WTC11 (cell line): ENCODE results near the gene PHC3. TPM values are rescaled to one million over a fixed set of nuclear protein-coding genes. Genes with fewer than 3 reads are reported as not detected.

ENCODE experiments used
- ATAC-seq: fragments of 200-7000 bp; cut with Tn5 transposase; 2 replicates; pipeline ENCODE4 v1.10.0; 2021; ENCODE audit warnings: mild to moderate bottlenecking, moderate library complexity
- CTCF ChIA-PET: fragments of 300-600 bp; sonication (Branson Sonifier 250); formaldehyde crosslinking; loops from one replicate; lab custom pipeline; 2021; ENCODE audit warnings: antibody characterized with exemption; lab: Charles Lee
- POLR2A ChIA-PET: fragments of 350-600 bp; sonication (Branson Sonifier 250); formaldehyde crosslinking; loops from one replicate; lab custom pipeline; 2021; ENCODE audit warnings: antibody characterized with exemption; lab: Charles Lee
- DNase-seq: peaks from one replicate; pipeline ENCODE4 v3.0.0; 2021; ENCODE audit warnings: low spot score
- H3K27ac Mint-ChIP-seq: 2 replicates; pipeline ENCODE4 v1.8.0; 2021; ENCODE audit warnings: mixed read lengths
- H3K27me3 Mint-ChIP-seq: 2 replicates; pipeline ENCODE4 v1.8.0; 2021; ENCODE audit warnings: low read depth, mild to moderate bottlenecking, moderate library complexity, mixed read lengths
- H3K36me3 Mint-ChIP-seq: 2 replicates; pipeline ENCODE4 v1.8.0; 2021; ENCODE audit warnings: mixed read lengths
- H3K4me1 Mint-ChIP-seq: 2 replicates; pipeline ENCODE4 v1.8.0; 2022; ENCODE audit warnings: mixed read lengths
- H3K4me3 Mint-ChIP-seq: 2 replicates; pipeline ENCODE4 v1.8.0; 2021; ENCODE audit warnings: mild to moderate bottlenecking, moderate library complexity, mixed read lengths
- H3K9me3 Mint-ChIP-seq: 2 replicates; pipeline ENCODE4 v1.8.0; 2021; ENCODE audit warnings: mixed read lengths
- AR ChIP-seq: fragments of 250-450 bp; sonication (Bioruptor Pico); IDR thresholded peaks from 2 replicates; pipeline ENCODE4 v1.9.0; 2021; ENCODE audit warnings: mild to moderate bottlenecking
- ATF6 ChIP-seq: sonication (generic); formaldehyde crosslinking; IDR thresholded peaks from 2 replicates; pipeline ENCODE4 v1.8.1; 2023; ENCODE audit warnings: mild to moderate bottlenecking, missing genetic modification reagents
- CBFB ChIP-seq: sonication (generic); formaldehyde crosslinking; IDR thresholded peaks from 2 replicates; pipeline ENCODE4 v1.8.1; 2022; ENCODE audit warnings: mild to moderate bottlenecking, low read depth, missing genetic modification reagents
- GRHL2 ChIP-seq: fragments of 250-450 bp; sonication (Bioruptor Pico); IDR thresholded peaks from 2 replicates; pipeline ENCODE4 v1.8.0; 2022; ENCODE audit warnings: mild to moderate bottlenecking, moderate library complexity; ENCODE audit not compliant: insufficient replicate concordance, severe bottlenecking
- IRF2 ChIP-seq: sonication (generic); formaldehyde crosslinking; IDR thresholded peaks from 2 replicates; pipeline ENCODE4 v1.8.0; 2022; ENCODE audit warnings: low read depth, missing genetic modification reagents, borderline replicate concordance
- KAT7 ChIP-seq: sonication (generic); formaldehyde crosslinking; IDR thresholded peaks from 2 replicates; pipeline ENCODE4 v1.8.1; 2023; ENCODE audit warnings: missing genetic modification reagents, mild to moderate bottlenecking, borderline replicate concordance
- NFE2L1 ChIP-seq: sonication (generic); formaldehyde crosslinking; IDR thresholded peaks from 2 replicates; pipeline ENCODE4 v1.8.1; 2023; ENCODE audit warnings: missing genetic modification reagents
- NFYB ChIP-seq: sonication (generic); formaldehyde crosslinking; conservative IDR thresholded peaks from 2 replicates; pipeline ENCODE4 v1.8.0; 2022; ENCODE audit warnings: low read depth, missing genetic modification reagents
- OVOL2 ChIP-seq: fragments of 250-450 bp; sonication (Bioruptor Pico); IDR thresholded peaks from 2 replicates; pipeline ENCODE4 v1.9.0; 2021; ENCODE audit warnings: mild to moderate bottlenecking, borderline replicate concordance
- RORB ChIP-seq: fragments of 250-450 bp; sonication (Bioruptor Pico); IDR thresholded peaks from 2 replicates; pipeline ENCODE4 v1.9.0; 2021; ENCODE audit warnings: mild to moderate bottlenecking
- ZNF138 ChIP-seq: sonication (generic); formaldehyde crosslinking; conservative IDR thresholded peaks from 2 replicates; pipeline ENCODE4 v1.8.1; 2022; ENCODE audit warnings: mild to moderate bottlenecking, moderate library complexity, missing genetic modification reagents
- ZNF423 ChIP-seq: fragments of 250-450 bp; sonication (Bioruptor Pico); IDR thresholded peaks from 2 replicates; pipeline ENCODE4 v2.1.2; 2022; ENCODE audit warnings: mild to moderate bottlenecking, moderate library complexity
- total RNA-seq: library from RNA; stranded (reverse); gene quantifications from 3 replicates; pipeline ENCODE4 v1.2.3, GENCODE V29; 2021
- TF ChIP-seq, protein P1 (sequence below): sonication (generic); formaldehyde crosslinking; conservative IDR thresholded peaks from 2 replicates; pipeline ENCODE4 v1.8.1; 2022; ENCODE audit warnings: mild to moderate bottlenecking, missing genetic modification reagents
- TF ChIP-seq, protein P2 (sequence below): fragments of 250-450 bp; sonication (Bioruptor Pico); IDR thresholded peaks from 2 replicates; pipeline ENCODE4 v2.1.2; 2022; ENCODE audit warnings: mild to moderate bottlenecking, moderate library complexity
- TF ChIP-seq, protein P3 (sequence below): sonication (generic); formaldehyde crosslinking; IDR thresholded peaks from 2 replicates; pipeline ENCODE4 v1.8.1; 2023; ENCODE audit warnings: mild to moderate bottlenecking, moderate library complexity, missing genetic modification reagents
- TF ChIP-seq, protein P4 (sequence below): sonication (generic); formaldehyde crosslinking; IDR thresholded peaks from 2 replicates; pipeline ENCODE4 v1.8.1; 2022; ENCODE audit warnings: low read depth, missing genetic modification reagents, borderline replicate concordance

PHC3 gene
- total RNA-seq, 1 experiment from 2014 or later: 27.8 TPM

- TF ChIP-seq KAT7 (CRISPR knock-in tag): no peak
- TF ChIP-seq, protein P1, sequence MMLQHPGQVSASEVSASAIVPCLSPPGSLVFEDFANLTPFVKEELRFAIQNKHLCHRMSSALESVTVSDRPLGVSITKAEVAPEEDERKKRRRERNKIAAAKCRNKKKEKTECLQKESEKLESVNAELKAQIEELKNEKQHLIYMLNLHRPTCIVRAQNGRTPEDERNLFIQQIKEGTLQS (CRISPR knock-in tag): no peak
- TF ChIP-seq, all 79 proteins: peak for 0
These were observed 102.8 kb downstream of the PHC3 start (continued) for GRCh38 chr3:170078620-170079281.

- Mint-ChIP-seq H3K4me1 (peaks cover 8% of the 10 kb centered on the region), H3K4me3 (no peak overlapping the region), H3K9me3 (peaks cover 9% of the 10 kb centered on the region), H3K27me3 (no peaks in the 10 kb centered on the region; the same call in 1 of the 2 replicates), H3K36me3 (peaks cover 15% of the 10 kb centered on the region), H3K27ac (no peak overlapping the region)
- DNase-seq: no peak
- CTCF ChIA-PET: interaction anchor here (0.6 to 4.3 kb wide), 6 partner anchors 14 to 232 kb away, joined by 3 to 38 read pairs (median 6); no protein-coding TSS in a partner anchor
- ATAC-seq: no peak
- TF ChIP-seq NFE2L1 (no peak), ATF6 (no peak), OVOL2 (CRISPR knock-in tag) (no peak), ZNF138 (CRISPR knock-in tag) (no peak), ZNF423 (CRISPR knock-in tag) (no peak), IRF2 (CRISPR knock-in tag) (no peak)
- TF ChIP-seq, protein P1 (CRISPR knock-in tag): no peak
- TF ChIP-seq, protein P2, sequence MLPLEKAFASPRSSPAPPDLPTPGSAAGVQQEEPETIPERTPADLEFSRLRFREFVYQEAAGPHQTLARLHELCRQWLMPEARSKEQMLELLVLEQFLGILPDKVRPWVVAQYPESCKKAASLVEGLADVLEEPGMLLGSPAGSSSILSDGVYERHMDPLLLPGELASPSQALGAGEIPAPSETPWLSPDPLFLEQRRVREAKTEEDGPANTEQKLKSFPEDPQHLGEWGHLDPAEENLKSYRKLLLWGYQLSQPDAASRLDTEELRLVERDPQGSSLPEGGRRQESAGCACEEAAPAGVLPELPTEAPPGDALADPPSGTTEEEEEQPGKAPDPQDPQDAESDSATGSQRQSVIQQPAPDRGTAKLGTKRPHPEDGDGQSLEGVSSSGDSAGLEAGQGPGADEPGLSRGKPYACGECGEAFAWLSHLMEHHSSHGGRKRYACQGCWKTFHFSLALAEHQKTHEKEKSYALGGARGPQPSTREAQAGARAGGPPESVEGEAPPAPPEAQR (CRISPR knock-in tag): no peak
- TF ChIP-seq, all 79 proteins: peak for 0
- POLR2A ChIA-PET: no interaction called here
These were observed 104.2 kb downstream of the PHC3 start for GRCh38 chr3:170077361-170077760.

DNA sequence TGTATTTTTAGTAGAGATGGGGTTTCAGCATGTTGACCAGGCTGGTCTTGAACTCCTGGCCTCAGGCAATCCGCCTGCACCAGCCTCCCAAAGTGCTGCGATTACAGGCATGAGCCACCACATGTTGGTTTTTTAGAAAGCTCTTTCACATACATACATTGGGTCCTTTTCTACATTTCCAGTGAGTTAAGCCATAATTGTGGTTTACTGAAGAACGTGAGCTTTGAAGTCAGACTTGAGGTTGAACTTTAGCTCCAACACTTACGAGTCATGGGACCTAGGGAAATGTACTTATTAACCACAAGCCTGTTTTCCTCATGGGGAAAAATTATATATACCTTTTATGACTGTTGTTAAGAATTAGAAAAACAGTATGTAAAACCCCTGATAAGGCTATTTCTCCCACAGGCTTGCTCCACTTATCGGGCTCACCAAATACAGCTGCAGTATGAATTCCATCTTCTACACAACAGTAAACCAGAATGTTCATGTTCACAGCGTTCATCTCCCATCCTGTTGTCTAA, 104.8 kb downstream of the PHC3 start:
- DNase-seq: no peak
- peaks cover 8% of the 10 kb centered on the region for H3K4me1 Mint-ChIP-seq
- TF ChIP-seq CBFB (no peak), GRHL2 (no peak), AR (CRISPR knock-in tag) (no peak), RORB (no peak), IRF2 (CRISPR knock-in tag) (no peak), NFYB (no peak), ZNF423 (CRISPR knock-in tag) (no peak)
- TF ChIP-seq, protein P3, sequence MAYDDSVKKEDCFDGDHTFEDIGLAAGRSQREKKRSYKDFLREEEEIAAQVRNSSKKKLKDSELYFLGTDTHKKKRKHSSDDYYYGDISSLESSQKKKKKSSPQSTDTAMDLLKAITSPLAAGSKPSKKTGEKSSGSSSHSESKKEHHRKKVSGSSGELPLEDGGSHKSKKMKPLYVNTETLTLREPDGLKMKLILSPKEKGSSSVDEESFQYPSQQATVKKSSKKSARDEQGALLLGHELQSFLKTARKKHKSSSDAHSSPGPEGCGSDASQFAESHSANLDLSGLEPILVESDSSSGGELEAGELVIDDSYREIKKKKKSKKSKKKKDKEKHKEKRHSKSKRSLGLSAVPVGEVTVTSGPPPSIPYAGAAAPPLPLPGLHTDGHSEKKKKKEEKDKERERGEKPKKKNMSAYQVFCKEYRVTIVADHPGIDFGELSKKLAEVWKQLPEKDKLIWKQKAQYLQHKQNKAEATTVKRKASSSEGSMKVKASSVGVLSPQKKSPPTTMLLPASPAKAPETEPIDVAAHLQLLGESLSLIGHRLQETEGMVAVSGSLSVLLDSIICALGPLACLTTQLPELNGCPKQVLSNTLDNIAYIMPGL: no peak
- TF ChIP-seq, protein P4, sequence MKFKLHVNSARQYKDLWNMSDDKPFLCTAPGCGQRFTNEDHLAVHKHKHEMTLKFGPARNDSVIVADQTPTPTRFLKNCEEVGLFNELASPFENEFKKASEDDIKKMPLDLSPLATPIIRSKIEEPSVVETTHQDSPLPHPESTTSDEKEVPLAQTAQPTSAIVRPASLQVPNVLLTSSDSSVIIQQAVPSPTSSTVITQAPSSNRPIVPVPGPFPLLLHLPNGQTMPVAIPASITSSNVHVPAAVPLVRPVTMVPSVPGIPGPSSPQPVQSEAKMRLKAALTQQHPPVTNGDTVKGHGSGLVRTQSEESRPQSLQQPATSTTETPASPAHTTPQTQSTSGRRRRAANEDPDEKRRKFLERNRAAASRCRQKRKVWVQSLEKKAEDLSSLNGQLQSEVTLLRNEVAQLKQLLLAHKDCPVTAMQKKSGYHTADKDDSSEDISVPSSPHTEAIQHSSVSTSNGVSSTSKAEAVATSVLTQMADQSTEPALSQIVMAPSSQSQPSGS (CRISPR knock-in tag): no peak
- no peaks in the 10 kb centered on the region; the same call in 1 of the 2 replicates for H3K27me3 Mint-ChIP-seq
- H3K4me3 Mint-ChIP-seq: no peak overlapping the region
- H3K27ac Mint-ChIP-seq: no peak overlapping the region
- H3K36me3 Mint-ChIP-seq: peaks cover 14% of the 10 kb centered on the region
- peaks cover 12% of the 10 kb centered on the region for H3K9me3 Mint-ChIP-seq
- ChIA-PET CTCF (interaction anchor here (0.6 to 4.3 kb wide), 4 partner anchors 14 to 1110 kb away, joined by 3 to 38 read pairs (median 5); no protein-coding TSS in a partner anchor), POLR2A (no interaction called here)
- no peak for ATAC-seq
